Activated CD4-positive, alpha-beta memory T cell treated with anti-CD3 and anti-CD28 coated beads, Interleukin-2, amount 10 ng/mL, durations not matched to agents 7 days and 5 days (primary cell): ENCODE measurements around the gene GRK2. TPM values are rescaled to one million over a fixed set of nuclear protein-coding genes. Genes with fewer than 3 reads are reported as not detected.

Experiments used
- CTCF ChIA-PET: fragments of 350-600 bp; sonication (Branson Sonifier 250); formaldehyde crosslinking; loops from one replicate; lab custom pipeline; 2021; ENCODE audit warnings: antibody characterized with exemption, inconsistent platforms; lab: Charles Lee
- POLR2A ChIA-PET: fragments of 350-600 bp; sonication (Branson Sonifier 250); formaldehyde crosslinking; loops from one replicate; lab custom pipeline; 2021; ENCODE audit warnings: antibody characterized with exemption; lab: Charles Lee
- DNase-seq: peaks from one replicate; pipeline ENCODE4 v3.0.0-alpha.2; 2020
- H3K27ac Mint-ChIP-seq: one replicate; pipeline ENCODE4 v1.8.0; 2021; ENCODE audit warnings: mild to moderate bottlenecking, mixed read lengths
- H3K27me3 Mint-ChIP-seq: one replicate; pipeline ENCODE4 v1.8.0; 2021; ENCODE audit warnings: mixed read lengths
- H3K36me3 Mint-ChIP-seq: one replicate; pipeline ENCODE4 v1.8.0; 2021; ENCODE audit warnings: low read depth, mixed read lengths
- H3K4me1 Mint-ChIP-seq: one replicate; pipeline ENCODE4 v1.8.0; 2021; ENCODE audit warnings: mixed read lengths
- H3K4me3 Mint-ChIP-seq: one replicate; pipeline ENCODE4 v1.8.0; 2021; ENCODE audit warnings: mild to moderate bottlenecking, mixed read lengths
- H3K9me3 Mint-ChIP-seq: one replicate; pipeline ENCODE4 v1.8.0; 2021; ENCODE audit warnings: mixed read lengths
- total RNA-seq, 2 experiments: library from RNA; stranded (reverse); gene quantifications; one replicate each; pipeline ENCODE4 v1.2.3, GENCODE V29; 2021

The GRK2 gene
- total RNA-seq, 2 experiments from 2014 or later, result 333 to 338 TPM

DNA sequence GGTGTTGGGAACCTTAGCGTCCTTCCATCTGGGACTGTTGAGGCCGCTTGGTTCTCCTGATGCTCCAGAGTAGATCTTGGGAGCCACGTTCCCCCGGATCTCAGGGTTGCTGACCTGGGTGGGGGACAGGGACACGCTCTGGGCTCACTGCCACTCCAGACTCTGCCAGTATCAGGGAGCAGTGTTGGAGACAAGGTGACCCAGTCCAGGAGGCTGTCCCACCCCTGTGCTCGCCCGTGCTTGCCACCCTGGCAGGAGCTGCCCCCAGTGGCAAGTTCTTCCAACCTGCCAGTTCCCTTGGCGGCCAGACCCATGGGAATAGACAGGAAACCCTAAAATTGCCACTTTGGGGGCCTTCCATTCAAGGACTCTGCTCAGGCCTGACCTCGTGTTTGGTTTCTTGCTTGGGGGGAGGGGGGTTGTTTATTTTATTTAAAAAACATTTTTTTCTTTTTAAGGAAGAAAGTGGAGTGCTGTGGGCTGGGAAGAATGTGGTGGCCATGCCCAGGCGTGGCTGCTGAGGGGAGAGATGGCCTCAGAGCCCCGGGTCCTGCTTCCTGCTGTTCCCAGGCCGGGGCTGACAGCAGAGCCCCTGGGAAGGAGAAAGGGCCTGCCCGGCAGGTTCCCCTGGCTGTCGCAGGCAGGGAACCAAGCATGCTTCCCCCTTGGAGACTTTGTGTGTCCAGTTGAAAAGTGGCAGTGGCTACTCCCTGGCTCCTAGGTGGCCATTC is 7.2 kb downstream of the GRK2 start:
- peak overlapping the region; percentile 35 for H3K4me3 Mint-ChIP-seq
- H3K27me3 Mint-ChIP-seq, result no peaks in the 10 kb centered on the region
- no peak for DNase-seq
- H3K4me1 Mint-ChIP-seq, result peaks cover 94% of the 10 kb centered on the region
- H3K9me3 Mint-ChIP-seq, result no peaks in the 10 kb centered on the region
- H3K36me3 Mint-ChIP-seq, result peaks cover 79% of the 10 kb centered on the region
- ChIA-PET POLR2A (interaction anchor here (1.1 to 14.4 kb wide), 7 partner anchors 7 to 113 kb away, joined by 3 to 494 read pairs (median 7); partner anchors contain the start of gene ANKRD13D), CTCF (interaction anchor here (0.6 to 4.3 kb wide), 5 partner anchors 15 to 128 kb away, joined by 3 to 27 read pairs (median 3); partner anchors contain the start of genes ANKRD13D and PPP1CA)
- H3K27ac Mint-ChIP-seq, result peak overlapping the region; percentile 97

DNA sequence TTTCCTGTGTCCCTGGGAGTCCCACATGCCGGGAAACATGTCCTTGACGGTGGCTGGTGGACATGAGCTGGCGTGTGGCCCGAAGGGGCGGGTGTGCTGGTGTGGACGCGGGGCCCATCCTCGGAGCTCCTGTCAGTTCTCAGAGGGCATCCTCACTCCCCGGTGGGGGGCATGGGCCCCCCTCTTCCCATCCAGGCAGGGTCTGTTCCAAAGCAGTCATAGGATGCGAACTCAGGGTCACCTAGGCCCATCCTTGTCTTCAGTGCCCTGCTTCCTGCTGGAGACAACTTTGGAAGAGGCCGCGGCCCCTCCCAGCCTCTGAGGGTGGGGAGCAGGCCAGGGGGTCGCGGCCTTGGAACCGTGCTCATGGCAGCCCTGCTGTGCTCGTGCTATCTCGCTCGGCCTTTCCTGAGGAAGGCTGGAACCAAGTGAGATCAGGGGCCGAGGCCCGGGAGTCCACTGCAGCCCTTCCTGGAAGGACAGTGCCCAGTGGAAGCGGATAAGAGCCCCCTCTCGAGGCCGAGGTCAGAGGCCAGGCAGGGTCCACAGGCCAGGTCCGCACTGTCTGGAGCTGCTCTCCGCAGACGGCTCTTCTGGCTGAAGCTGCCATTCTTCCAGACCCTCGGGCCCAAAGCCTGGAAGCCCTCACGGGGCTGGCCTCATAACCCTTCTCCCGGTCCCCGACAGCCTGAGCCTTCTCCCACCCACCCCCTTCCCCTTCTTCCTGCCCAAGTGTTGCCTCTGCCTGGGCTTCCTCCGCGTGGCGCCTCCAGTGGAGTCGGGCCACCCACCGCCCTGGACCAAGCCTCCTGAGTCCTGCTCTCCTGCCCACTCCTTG is 8.7 kb downstream of the GRK2 start:
- CTCF ChIA-PET, result no interaction called here
- peaks cover 74% of the 10 kb centered on the region for H3K36me3 Mint-ChIP-seq
- POLR2A ChIA-PET, result interaction anchor here (14.4 kb wide), 1 partner anchor 13 kb away, joined by 494 read pairs; the partner anchor contains the start of gene ANKRD13D
- peak overlapping the region; percentile 97 for H3K27ac Mint-ChIP-seq
- DNase-seq, result no peak
- H3K9me3 Mint-ChIP-seq, result no peaks in the 10 kb centered on the region
- no peaks in the 10 kb centered on the region for H3K27me3 Mint-ChIP-seq
- peak overlapping the region; percentile 59 for H3K4me3 Mint-ChIP-seq
- H3K4me1 Mint-ChIP-seq, result peaks cover 97% of the 10 kb centered on the region

DNA sequence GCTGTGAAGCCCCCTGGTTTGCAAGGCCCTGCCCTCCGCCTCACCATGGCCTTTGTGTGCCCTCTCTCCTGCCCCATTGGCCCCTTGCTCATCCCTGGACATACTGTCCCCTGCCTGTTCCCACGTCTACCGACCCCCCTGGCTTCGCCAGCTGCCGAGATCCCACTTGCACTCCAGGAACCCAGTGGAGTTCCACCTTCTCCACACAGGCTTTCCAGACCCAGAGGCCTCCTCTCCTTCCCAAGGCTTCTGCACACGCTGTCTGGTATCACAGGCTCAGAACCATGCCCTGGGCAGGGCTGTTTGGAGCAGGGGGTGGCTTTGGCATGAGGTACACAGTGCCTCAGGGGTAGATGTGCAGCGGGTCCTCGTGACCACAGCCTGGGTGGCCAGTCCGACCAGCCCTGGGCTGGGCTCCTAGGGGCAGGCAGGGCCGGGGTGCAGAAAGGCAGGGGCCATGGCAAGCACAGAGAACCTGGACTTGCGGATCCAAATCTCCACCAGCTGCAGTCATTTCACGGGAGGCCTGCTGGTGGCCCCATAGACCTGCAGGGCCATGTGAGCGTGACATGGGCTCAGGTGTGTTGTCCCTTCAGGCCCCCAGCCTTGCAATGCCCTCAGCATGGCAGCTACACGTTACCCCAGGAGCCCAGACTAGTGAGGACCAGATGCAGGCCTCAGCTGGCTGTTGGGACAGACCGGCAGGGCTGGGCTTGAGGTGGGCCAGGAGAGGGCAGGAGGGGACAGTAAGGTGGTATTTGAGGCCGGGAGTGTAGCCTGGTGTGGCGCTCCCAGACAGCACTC is 9.5 kb downstream of the GRK2 start:
- H3K36me3 Mint-ChIP-seq, result peaks cover 74% of the 10 kb centered on the region
- no peak for DNase-seq
- peak overlapping the region; percentile 93 for H3K27ac Mint-ChIP-seq
- H3K27me3 Mint-ChIP-seq, result no peaks in the 10 kb centered on the region
- H3K4me1 Mint-ChIP-seq, result peaks cover 93% of the 10 kb centered on the region
- no peaks in the 10 kb centered on the region for H3K9me3 Mint-ChIP-seq
- peak overlapping the region; percentile 59 for H3K4me3 Mint-ChIP-seq
- ChIA-PET POLR2A (interaction anchor here (1.0 to 14.4 kb wide), 4 partner anchors 12 to 128 kb away, joined by 5 to 494 read pairs (median 12); partner anchors contain the start of genes ANKRD13D, SSH3 and TBC1D10C), CTCF (interaction anchor here (1.0 to 3.1 kb wide), 2 partner anchors 8 to 42 kb away, joined by 3 to 19 read pairs; partner anchors contain the start of gene GRK2)

DNA sequence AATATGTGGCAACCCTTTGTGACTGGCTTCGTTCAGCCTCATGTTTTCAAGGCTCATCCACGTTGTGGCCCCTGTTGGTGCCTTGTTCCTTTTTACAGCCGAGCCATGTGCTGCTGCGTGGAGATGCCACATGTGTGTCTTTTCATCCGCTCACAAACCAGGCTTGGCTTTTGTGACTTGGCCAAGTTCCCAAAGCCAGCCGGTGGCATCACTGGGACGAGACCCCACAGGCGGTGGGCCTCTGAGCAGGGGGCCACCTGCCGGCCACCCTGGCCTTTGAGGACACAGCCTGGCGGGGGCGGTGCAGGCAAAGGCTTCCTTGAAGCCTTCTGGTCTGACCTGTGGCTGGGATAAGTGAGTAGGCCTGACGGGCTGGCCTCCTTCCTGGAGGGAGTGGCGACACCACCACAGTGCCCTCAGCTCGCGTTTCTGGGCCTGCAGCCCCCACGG is 10.5 kb downstream of the GRK2 start:
- ChIA-PET POLR2A (interaction anchor here (0.9 to 14.4 kb wide), 15 partner anchors 8 to 208 kb away, joined by 3 to 494 read pairs (median 5); partner anchors contain the start of genes ANKRD13D, GRK2, POLD4 and SSH3), CTCF (interaction anchor here (0.9 to 3.1 kb wide), 9 partner anchors 7 to 125 kb away, joined by 3 to 32 read pairs (median 9); partner anchors contain the start of genes ANKRD13D, GRK2, PPP1CA and RAD9A)
- Mint-ChIP-seq H3K4me3 (peak overlapping the region; percentile 77), H3K9me3 (no peaks in the 10 kb centered on the region), H3K27ac (peak overlapping the region; percentile 93), H3K27me3 (no peaks in the 10 kb centered on the region), H3K36me3 (peaks cover 67% of the 10 kb centered on the region), H3K4me1 (peaks cover 83% of the 10 kb centered on the region)
- peak; percentile 64 for DNase-seq

DNA sequence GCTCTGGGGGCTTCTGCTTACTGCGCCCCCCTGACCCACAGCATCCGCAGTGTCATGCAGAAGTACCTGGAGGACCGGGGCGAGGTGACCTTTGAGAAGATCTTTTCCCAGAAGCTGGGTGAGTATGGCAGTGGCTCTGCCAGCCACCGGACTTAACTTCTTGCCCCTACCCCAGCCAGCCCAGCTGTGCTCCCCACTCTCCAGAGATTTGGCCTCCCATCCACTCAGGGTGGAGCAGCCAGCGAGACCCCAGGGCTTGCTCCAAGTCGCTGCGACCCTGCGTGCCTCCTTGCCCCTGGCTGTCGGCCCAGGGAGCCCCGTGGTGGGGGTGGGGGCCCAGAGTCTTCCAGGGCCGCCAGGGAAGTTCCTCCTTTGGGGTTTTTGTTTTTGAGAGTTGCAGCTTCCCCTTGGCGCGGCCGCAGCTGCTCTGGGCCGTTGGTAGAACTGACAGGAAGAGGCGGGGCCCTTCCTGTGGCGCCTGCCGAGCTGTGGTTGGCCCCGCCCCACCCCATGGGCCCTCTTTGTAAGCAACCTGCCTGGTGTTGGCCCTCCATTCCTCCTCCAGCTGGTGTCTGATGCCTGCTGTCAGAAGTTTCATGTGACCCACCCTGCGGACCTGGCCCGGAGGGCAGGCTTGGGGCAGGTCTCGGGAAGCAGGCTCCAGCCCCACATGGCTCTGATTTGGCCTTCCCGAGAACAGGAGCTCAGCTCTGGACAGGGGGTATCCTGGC is 11.1 kb downstream of the GRK2 start:
- CTCF ChIA-PET, result interaction anchor here (0.6 to 3.1 kb wide), 11 partner anchors 8 to 124 kb away, joined by 3 to 32 read pairs (median 7); partner anchors contain the start of genes ANKRD13D, GRK2, POLD4 and PPP1CA
- Mint-ChIP-seq H3K36me3 (peaks cover 66% of the 10 kb centered on the region), H3K27me3 (no peaks in the 10 kb centered on the region), H3K4me1 (peaks cover 80% of the 10 kb centered on the region), H3K9me3 (no peaks in the 10 kb centered on the region), H3K4me3 (peak overlapping the region; percentile 77), H3K27ac (peak overlapping the region; percentile 93)
- DNase-seq, result peak; percentile 94
- POLR2A ChIA-PET, result interaction anchor here (0.7 to 14.4 kb wide), 19 partner anchors 9 to 208 kb away, joined by 3 to 494 read pairs (median 4); partner anchors contain the start of genes ANKRD13D, GRK2, POLD4 and RPS6KB2

DNA sequence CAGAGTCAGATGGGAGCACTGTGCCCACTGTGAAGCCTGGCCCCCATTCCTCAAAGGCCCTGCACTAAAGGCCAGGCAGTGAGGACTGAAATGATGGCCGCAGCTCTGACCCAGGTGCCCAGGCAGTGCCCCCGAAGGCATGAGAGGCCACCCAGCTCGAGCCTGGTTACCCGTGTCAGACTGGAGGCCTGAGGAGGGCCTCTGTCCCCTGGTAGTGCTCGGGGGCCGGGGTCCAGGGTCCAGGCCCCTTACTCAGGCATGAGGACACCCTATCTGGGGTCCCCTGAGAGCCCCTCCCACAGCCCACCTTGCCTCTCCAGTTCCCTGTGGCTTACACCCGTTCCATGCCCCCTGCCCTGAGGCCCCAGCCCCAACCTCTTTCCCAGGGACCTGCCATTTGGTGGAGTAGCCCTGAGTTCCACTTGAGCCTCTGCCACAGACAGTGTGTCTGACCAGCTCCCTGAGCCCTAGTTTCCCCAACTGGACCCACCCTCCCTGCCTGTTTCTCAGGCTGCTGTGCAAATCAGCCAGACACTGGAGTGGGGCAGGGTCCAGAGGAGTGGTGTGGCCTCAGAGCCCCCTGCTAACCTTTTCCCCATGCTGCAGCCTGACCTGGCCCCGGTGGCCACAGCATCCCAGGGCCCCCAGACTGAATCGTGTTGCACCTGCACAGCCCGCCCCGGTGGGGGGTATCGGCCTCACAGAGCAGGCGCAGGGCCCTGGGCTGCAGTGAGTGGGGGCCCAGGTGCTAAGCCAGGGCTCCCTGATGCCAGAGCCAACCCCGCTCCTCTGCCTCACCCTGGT is 12.1 kb downstream of the GRK2 start:
- Mint-ChIP-seq H3K4me1 (peaks cover 73% of the 10 kb centered on the region), H3K9me3 (no peaks in the 10 kb centered on the region), H3K36me3 (peaks cover 68% of the 10 kb centered on the region), H3K27me3 (no peaks in the 10 kb centered on the region), H3K27ac (peak overlapping the region; percentile 93), H3K4me3 (peak overlapping the region; percentile 77)
- CTCF ChIA-PET, result interaction anchor here (0.6 to 3.1 kb wide), 10 partner anchors 9 to 123 kb away, joined by 3 to 32 read pairs (median 6); partner anchors contain the start of genes ANKRD13D, GRK2, POLD4 and PPP1CA
- POLR2A ChIA-PET, result interaction anchor here (1.0 to 14.4 kb wide), 14 partner anchors 10 to 207 kb away, joined by 3 to 494 read pairs (median 5); partner anchors contain the start of genes ANKRD13D, GRK2, POLD4 and RPS6KB2
- DNase-seq, result no peak

DNA sequence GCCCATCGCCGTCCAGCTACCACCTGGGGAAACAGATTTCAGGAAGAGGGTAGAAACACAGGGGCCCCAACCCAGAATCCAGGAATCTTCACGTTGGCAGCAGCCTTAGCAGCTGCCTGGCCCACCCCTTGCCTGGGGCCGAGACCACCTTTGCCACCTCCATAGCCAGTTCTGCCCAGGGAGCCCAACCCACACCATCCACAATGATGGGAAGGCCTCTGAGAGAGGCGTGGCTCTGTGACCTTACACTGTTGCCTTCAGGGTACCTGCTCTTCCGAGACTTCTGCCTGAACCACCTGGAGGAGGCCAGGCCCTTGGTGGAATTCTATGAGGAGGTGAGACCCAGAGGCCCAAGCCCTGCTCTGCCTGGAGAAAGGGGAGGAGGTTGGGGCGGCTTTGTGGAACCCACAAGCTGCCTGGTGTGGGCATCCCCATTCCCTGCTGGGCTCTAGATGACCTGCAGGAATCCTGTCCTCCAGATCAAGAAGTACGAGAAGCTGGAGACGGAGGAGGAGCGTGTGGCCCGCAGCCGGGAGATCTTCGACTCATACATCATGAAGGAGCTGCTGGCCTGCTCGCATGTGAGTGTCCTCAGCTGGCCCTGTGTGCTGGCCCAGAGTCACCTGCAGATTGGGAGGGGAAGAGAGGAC is 12.8 kb downstream of the GRK2 start:
- H3K4me1 Mint-ChIP-seq, result peaks cover 70% of the 10 kb centered on the region
- peak overlapping the region; percentile 93 for H3K27ac Mint-ChIP-seq
- no peak for DNase-seq
- CTCF ChIA-PET, result interaction anchor here (0.5 to 2.4 kb wide), 7 partner anchors 9 to 65 kb away, joined by 3 to 32 read pairs (median 6); partner anchors contain the start of gene ANKRD13D
- POLR2A ChIA-PET, result interaction anchor here (1.5 to 14.4 kb wide), 6 partner anchors 9 to 149 kb away, joined by 4 to 494 read pairs (median 18); partner anchors contain the start of genes ANKRD13D, GRK2, RPS6KB2 and SSH3
- no peaks in the 10 kb centered on the region for H3K27me3 Mint-ChIP-seq
- peak overlapping the region; percentile 17 for H3K4me3 Mint-ChIP-seq
- H3K36me3 Mint-ChIP-seq, result peaks cover 73% of the 10 kb centered on the region
- no peaks in the 10 kb centered on the region for H3K9me3 Mint-ChIP-seq

DNA sequence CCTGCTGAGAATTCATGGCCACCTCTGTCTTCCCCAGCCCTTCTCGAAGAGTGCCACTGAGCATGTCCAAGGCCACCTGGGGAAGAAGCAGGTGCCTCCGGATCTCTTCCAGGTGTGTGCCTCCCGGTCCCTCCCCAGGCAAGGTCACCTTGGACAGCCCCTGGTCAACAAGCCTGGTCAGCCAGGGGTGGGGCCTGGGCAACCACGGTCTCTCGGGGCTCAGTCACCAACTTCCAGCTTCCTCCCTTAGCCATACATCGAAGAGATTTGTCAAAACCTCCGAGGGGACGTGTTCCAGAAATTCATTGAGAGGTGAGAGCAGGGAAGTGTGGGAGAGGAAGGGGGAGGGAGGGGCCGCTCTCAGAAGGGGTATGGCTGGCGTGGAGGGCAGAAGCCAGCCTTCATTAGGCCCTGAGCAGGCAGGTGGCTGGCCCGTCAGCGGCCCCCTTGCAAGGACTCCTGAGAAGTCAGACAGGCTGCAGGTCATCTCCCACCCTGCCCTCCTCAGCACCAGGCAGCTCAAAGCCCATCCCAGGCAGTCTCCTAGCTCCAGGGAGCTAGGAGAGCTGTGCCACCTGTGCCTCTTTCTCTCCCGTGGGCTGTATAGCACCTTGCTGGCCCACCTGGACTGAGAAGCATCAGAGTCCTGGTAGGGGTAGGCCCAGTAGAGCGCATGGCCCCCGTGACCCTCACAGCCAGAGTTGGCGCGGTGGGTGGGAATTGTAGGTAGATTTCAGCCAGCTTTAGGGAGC is 13.5 kb downstream of the GRK2 start:
- ChIA-PET POLR2A (interaction anchor here (1.7 to 14.4 kb wide), 5 partner anchors 8 to 38 kb away, joined by 4 to 494 read pairs (median 15); partner anchors contain the start of genes ANKRD13D, GRK2 and SSH3), CTCF (interaction anchor here (0.5 to 1.7 kb wide), 4 partner anchors 8 to 65 kb away, joined by 3 to 6 read pairs (median 4); no protein-coding TSS in a partner anchor)
- DNase-seq, result no peak
- no peaks in the 10 kb centered on the region for H3K9me3 Mint-ChIP-seq
- peaks cover 75% of the 10 kb centered on the region for H3K36me3 Mint-ChIP-seq
- H3K4me3 Mint-ChIP-seq, result no peak overlapping the region
- H3K4me1 Mint-ChIP-seq, result peaks cover 67% of the 10 kb centered on the region
- H3K27me3 Mint-ChIP-seq, result no peaks in the 10 kb centered on the region
- H3K27ac Mint-ChIP-seq, result peak overlapping the region; percentile 93

DNA sequence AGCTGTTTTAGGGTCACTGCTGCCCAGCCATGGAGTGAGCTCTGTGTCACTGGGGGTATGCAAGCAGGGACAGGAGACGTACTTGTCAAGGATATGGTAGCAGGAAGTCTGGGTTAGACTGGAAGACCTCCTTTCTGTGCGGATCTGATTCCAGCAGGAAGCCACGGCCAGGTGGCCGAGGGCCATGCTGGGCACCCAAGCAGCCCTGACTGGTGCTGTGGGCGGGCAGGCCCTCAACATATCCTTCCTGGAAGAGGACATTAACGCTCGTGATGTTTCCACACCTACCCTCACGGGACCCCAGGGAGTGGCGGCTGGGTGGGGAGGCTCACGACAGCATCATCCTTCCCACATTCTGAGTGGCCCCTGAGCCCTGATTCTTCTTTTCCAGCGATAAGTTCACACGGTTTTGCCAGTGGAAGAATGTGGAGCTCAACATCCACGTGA is 14.1 kb downstream of the GRK2 start:
- Mint-ChIP-seq H3K9me3 (no peaks in the 10 kb centered on the region), H3K27me3 (no peaks in the 10 kb centered on the region), H3K27ac (peak overlapping the region; percentile 93), H3K4me1 (peaks cover 65% of the 10 kb centered on the region), H3K4me3 (no peak overlapping the region), H3K36me3 (peaks cover 77% of the 10 kb centered on the region)
- DNase-seq, result no peak
- POLR2A ChIA-PET, result interaction anchor here (1.7 to 14.4 kb wide), 5 partner anchors 8 to 37 kb away, joined by 4 to 494 read pairs (median 15); partner anchors contain the start of genes ANKRD13D, GRK2 and SSH3
- CTCF ChIA-PET, result interaction anchor here (1.7 kb wide), 1 partner anchor 18 kb away, joined by 3 read pairs; no protein-coding TSS in a partner anchor
